IMR-90 (cell line): ENCODE measurements around the gene DNPH1. TPM values are rescaled to one million over a fixed set of nuclear protein-coding genes. Genes with fewer than 3 reads are reported as not detected.

Experiments
- ATAC-seq: fragments of 200-7000 bp; cut with Tn5 transposase; 2 replicates; pipeline ENCODE4 v1.9.1; 2020; ENCODE audit warnings: low read depth, mild to moderate bottlenecking, moderate library complexity
- BruUV-seq: library from RNA; stranded (reverse); fragments of 400-500 nt; replicated peaks from 2 replicates; lab custom pipeline; 2021; lab: Mats Ljungman, UMichigan
- CTCF ChIA-PET: fragments of 300-600 bp; formaldehyde crosslinking; extraction: SDS; loops from one replicate; lab custom pipeline; 2021; ENCODE audit warnings: antibody characterized with exemption; lab: Yijun Ruan, JAX
- POLR2A ChIA-PET: fragments of 300-600 bp; sonication (Branson Sonifier 250); formaldehyde crosslinking; loops from one replicate; lab custom pipeline; 2022; ENCODE audit warnings: antibody characterized with exemption; ENCODE audit not compliant: unreplicated experiment; lab: Charles Lee
- DNase-seq: peaks from one replicate; pipeline ENCODE4 v3.0.0; 2013
- H2AFZ ChIP-seq: replicated peaks from 2 replicates; pipeline ENCODE3; 2013; ENCODE audit warnings: low read length, mild to moderate bottlenecking; ENCODE audit not compliant: poor library complexity
- H2AK5ac ChIP-seq: 2 replicates; pipeline ENCODE4 v1.6.1; 2013; ENCODE audit warnings: low read depth, low read length, inconsistent platforms
- H2AK9ac ChIP-seq: replicated peaks from 2 replicates; pipeline ENCODE3; 2013; ENCODE audit warnings: mild to moderate bottlenecking, low read depth, low read length, moderate library complexity; ENCODE audit not compliant: poor library complexity
- H2BK120ac ChIP-seq: 2 replicates; pipeline ENCODE4 v1.6.1; 2013; ENCODE audit warnings: low read depth, low read length, inconsistent platforms
- H2BK15ac ChIP-seq: 3 replicates; pipeline ENCODE4 v1.6.1; 2013; ENCODE audit warnings: low read depth, low read length, inconsistent platforms
- H2BK20ac ChIP-seq: 2 replicates; pipeline ENCODE4 v1.6.1; 2013; ENCODE audit warnings: low read depth, mild to moderate bottlenecking, inconsistent platforms, low read length, moderate library complexity
- H2BK5ac ChIP-seq: 2 replicates; pipeline ENCODE4 v1.6.1; 2013; ENCODE audit warnings: mild to moderate bottlenecking, low read depth, low read length, inconsistent platforms; ENCODE audit not compliant: poor library complexity, severe bottlenecking
- H3K14ac ChIP-seq: replicated peaks from 2 replicates; pipeline ENCODE4 v1.6.1; 2013; ENCODE audit warnings: low read depth, low read length, inconsistent platforms
- H3K18ac ChIP-seq: 2 replicates; pipeline ENCODE4 v1.6.1; 2013; ENCODE audit warnings: low read depth, low read length, control low read depth
- H3K23ac ChIP-seq: 2 replicates; pipeline ENCODE4 v1.6.1; 2013; ENCODE audit warnings: low read depth, low read length, inconsistent platforms
- H3K27ac ChIP-seq: 2 replicates; pipeline ENCODE4 v1.5.1; 2013; ENCODE audit warnings: mild to moderate bottlenecking, control low read depth, low read length; ENCODE audit not compliant: insufficient read depth
- H3K27me3 ChIP-seq: 2 replicates; pipeline ENCODE4 v1.6.1; 2013; ENCODE audit warnings: low read length; ENCODE audit not compliant: control insufficient read depth, insufficient read depth
- H3K36me3 ChIP-seq: 2 replicates; pipeline ENCODE4 v1.6.1; 2013; ENCODE audit warnings: low read length, mixed read lengths; ENCODE audit not compliant: control insufficient read depth, insufficient read depth
- H3K4ac ChIP-seq: 2 replicates; pipeline ENCODE4 v1.6.1; 2013; ENCODE audit warnings: low read depth, low read length, inconsistent platforms
- H3K4me1 ChIP-seq: 2 replicates; pipeline ENCODE4 v1.6.1; 2013; ENCODE audit warnings: low read length, mixed read lengths; ENCODE audit not compliant: control insufficient read depth, insufficient read depth
- H3K4me2 ChIP-seq: 2 replicates; pipeline ENCODE4 v1.6.1; 2013; ENCODE audit warnings: low read depth, mild to moderate bottlenecking, control low read depth, low read length, moderate library complexity
- H3K4me3 ChIP-seq: 2 replicates; pipeline ENCODE4 v1.5.1; 2013; ENCODE audit warnings: low read depth, mild to moderate bottlenecking, control low read depth, low read length, moderate library complexity; ENCODE audit not compliant: insufficient read depth
- H3K56ac ChIP-seq: 2 replicates; pipeline ENCODE4 v1.6.1; 2013; ENCODE audit warnings: low read length, inconsistent platforms; ENCODE audit not compliant: insufficient read depth; ENCODE audit errors: extremely low read depth
- H3K79me1 ChIP-seq, 2 experiments: 2 replicates each; pipeline ENCODE4 v1.6.1; 2013; ENCODE audit warnings: low read length in 2 of 2, inconsistent platforms in 1 of 2, low read depth in 1 of 2
- H3K9ac ChIP-seq: 2 replicates; pipeline ENCODE4 v1.6.1; 2013; ENCODE audit warnings: low read depth, low read length, control low read depth
- H3K9me1 ChIP-seq: 2 replicates; pipeline ENCODE4 v1.6.1; 2013; ENCODE audit warnings: low read length, inconsistent platforms; ENCODE audit not compliant: insufficient read depth
- H3K9me3 ChIP-seq: 2 replicates; pipeline ENCODE4 v1.6.1; 2013; ENCODE audit warnings: low read length; ENCODE audit not compliant: control insufficient read depth, insufficient read depth
- H4K20me1 ChIP-seq: 2 replicates; pipeline ENCODE4 v1.6.1; 2013; ENCODE audit warnings: low read length, inconsistent platforms; ENCODE audit not compliant: insufficient read depth
- H4K5ac ChIP-seq: 2 replicates; pipeline ENCODE4 v1.6.1; 2013; ENCODE audit warnings: mild to moderate bottlenecking, low read depth, low read length, control low read depth
- H4K8ac ChIP-seq, 2 experiments: 2 replicates each; pipeline ENCODE4 v1.6.1; 2013; ENCODE audit warnings: low read depth in 2 of 2, low read length in 2 of 2, control low read depth in 1 of 2, inconsistent platforms in 1 of 2
- H4K91ac ChIP-seq: 2 replicates; pipeline ENCODE4 v1.6.1; 2013; ENCODE audit warnings: low read depth, low read length, inconsistent platforms; ENCODE audit not compliant: insufficient read depth
- BHLHE40 ChIP-seq: fragments of 150-350 bp; IDR thresholded peaks from 2 replicates; pipeline ENCODE4 v1.6.1; 2016; ENCODE audit warnings: mild to moderate bottlenecking, low read depth, low read length
- CHD1 ChIP-seq: IDR thresholded peaks from 2 replicates; pipeline ENCODE4 v1.6.1; 2012; ENCODE audit warnings: low read depth, low read length, improper control_type of control experiment
- FOS ChIP-seq: fragments of 150-350 bp; IDR thresholded peaks from 2 replicates; pipeline ENCODE4 v1.6.1; 2016; ENCODE audit warnings: low read depth, low read length
- MAFK ChIP-seq: IDR thresholded peaks from 2 replicates; pipeline ENCODE4 v1.6.1; 2012; ENCODE audit warnings: low read depth, low read length, improper control_type of control experiment
- MAZ ChIP-seq: IDR thresholded peaks from 2 replicates; pipeline ENCODE4 v1.6.1; 2012; ENCODE audit warnings: low read depth, mild to moderate bottlenecking, low read length, improper control_type of control experiment, moderate library complexity, borderline replicate concordance
- MXI1 ChIP-seq: IDR thresholded peaks from 2 replicates; pipeline ENCODE4 v1.6.1; 2012; ENCODE audit warnings: low read depth, mild to moderate bottlenecking, low read length, moderate library complexity, borderline replicate concordance
- NFE2L2 ChIP-seq: fragments of 150-350 bp; IDR thresholded peaks from 2 replicates; pipeline ENCODE4 v1.6.1; 2016; ENCODE audit warnings: low read depth, mild to moderate bottlenecking, low read length
- POLR2A ChIP-seq: IDR thresholded peaks from 2 replicates; pipeline ENCODE4 v1.6.1; 2012; ENCODE audit warnings: mild to moderate bottlenecking, low read depth, low read length
- RCOR1 ChIP-seq: IDR thresholded peaks from 2 replicates; pipeline ENCODE4 v1.6.1; 2012; ENCODE audit warnings: mild to moderate bottlenecking, low read length, improper control_type of control experiment; ENCODE audit not compliant: insufficient replicate concordance
- RFX5 ChIP-seq: IDR thresholded peaks from 2 replicates; pipeline ENCODE4 v1.8.0; 2012; ENCODE audit warnings: low read depth, mild to moderate bottlenecking, low read length, moderate library complexity
- SMC3 ChIP-seq: fragments of 150-350 bp; IDR thresholded peaks from 2 replicates; pipeline ENCODE4 v1.6.1; 2016; ENCODE audit warnings: low read depth, mild to moderate bottlenecking, antibody characterized with exemption, low read length, moderate library complexity
- WGBS, 2 experiments: methylation state at CpG; one replicate each; pipeline versions ENCODE4 v1.1.5 to v1.1.7; 2013; ENCODE audit warnings: missing lambda C conversion rate in 2 of 2; ENCODE audit not compliant: insufficient read length in 1 of 2; ENCODE audit errors: extremely low coverage in 2 of 2; 5-methylcytosine and 5-hydroxymethylcytosine counted together
- dilution Hi-C: fragments of 300-500 bp; cut with HindIII; formaldehyde crosslinking; loops from one replicate; pipeline ENCODE4 v1.14.3; 2018; ENCODE audit warnings: low sequenced_read_pairs; ENCODE audit not compliant: unreplicated experiment
- in situ Hi-C: fragments of 300-500 bp; cut with MboI; formaldehyde crosslinking; loops from 3 replicates; pipeline ENCODE4 v1.14.3; 2019; ENCODE audit warnings: low sequenced_read_pairs, inconsistent platforms, mixed read lengths
- intact Hi-C: fragments of 100-400 bp; cut with micrococcal nuclease; formaldehyde crosslinking; loops from 2 replicates; pipeline ENCODE4 v1.10.0; 2022
- polyA plus RNA-seq, 3 experiments: library from polyadenylated mRNA; depleted of rRNA; stranded (reverse); fragments of >200 nt; gene quantifications; 2 replicates each; pipeline ENCODE4 v1.2.3, GENCODE V29; 2012; ENCODE audit warnings: low replicate concordance in 1 of 3
- total RNA-seq: library from RNA; depleted of rRNA; stranded (reverse); fragments of >200 nt; gene quantifications from 2 replicates; pipeline ENCODE4 v1.2.3, GENCODE V29; 2012
- TF ChIP-seq, protein P1 (sequence below): conservative IDR thresholded peaks from 2 replicates; pipeline ENCODE4 v1.5.1; 2012; ENCODE audit warnings: mild to moderate bottlenecking, low read depth, low read length, improper control_type of control experiment
- TF ChIP-seq, protein P2 (sequence below): fragments of 150-350 bp; IDR thresholded peaks from 2 replicates; pipeline ENCODE4 v1.6.1; 2017; ENCODE audit warnings: mild to moderate bottlenecking, antibody characterized with exemption, low read length, low read depth

The DNPH1 gene
- total and polyA plus RNA-seq, 2 of the 4 experiments (the other 2 are of a cell fraction), result 19.0 to 47.8 TPM

DNA sequence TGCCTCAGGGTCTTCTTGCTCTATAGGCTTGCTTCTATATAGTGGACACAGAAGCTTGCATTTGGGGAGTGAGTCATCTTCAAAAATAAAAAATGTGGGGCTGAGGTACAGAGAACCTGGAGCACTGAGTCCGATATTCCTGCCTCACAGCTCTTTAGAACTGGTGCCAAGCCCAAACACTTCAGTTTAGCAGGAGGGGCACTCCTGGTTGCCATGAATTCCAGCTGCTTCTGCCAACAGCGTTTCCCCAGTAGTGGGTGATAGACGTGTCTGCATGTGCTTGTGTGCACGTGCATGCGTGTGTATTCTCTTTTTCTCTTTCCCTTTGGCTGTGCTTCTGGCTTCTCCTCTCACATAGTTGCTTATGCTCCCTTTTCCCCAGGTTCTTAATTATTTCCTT, 11.9 kb downstream of the DNPH1 start:
- no TSS peak for BruUV-seq
- Histone ChIP-seq H4K20me1 (no peaks in the 10 kb centered on the region), H3K4ac (no peak overlapping the region), H4K8ac (no peak overlapping the region), H3K27me3 (no peaks in the 10 kb centered on the region), H3K4me3 (no peak overlapping the region), H3K4me1 (no peaks in the 10 kb centered on the region), H3K9ac (no peak overlapping the region), H2AK5ac (no peak overlapping the region), H3K9me3 (no peaks in the 10 kb centered on the region), H2BK20ac (no peak overlapping the region), H2BK120ac (no peak overlapping the region), H3K9me1 (no peaks in the 10 kb centered on the region; the same call in 1 of the 2 replicates), H2BK5ac (no peak overlapping the region), H3K79me1 (no peaks in the 10 kb centered on the region), H2BK15ac (no peak overlapping the region), H3K23ac (no peak overlapping the region), H3K27ac (no peak overlapping the region), H3K4me2 (no peak overlapping the region), H4K91ac (no peak overlapping the region), H3K18ac (no peak overlapping the region), H3K14ac (no peak overlapping the region), H3K56ac (no peak overlapping the region), H3K36me3 (peaks cover 49% of the 10 kb centered on the region), H2AFZ (no peak overlapping the region), H4K5ac (no peak overlapping the region), H2AK9ac (no peak overlapping the region)
- dilution Hi-C loops (no loop called here), in situ Hi-C loops (no loop called here), intact Hi-C loops (no loop called here)
- WGBS, 2 experiments, result 67% methylated on average over 1 of the region's 5 CpGs; no CpG with 5 or more reads in 1 of the 2 experiments
- ChIA-PET CTCF (no interaction called here), POLR2A (interaction anchor here (0.6 kb wide), 1 partner anchor 9 kb away, joined by 4 read pairs; no protein-coding TSS in a partner anchor)
- DNase-seq (no peak), ATAC-seq (no peak)
- no peak for TF ChIP-seq MXI1
- no peak for TF ChIP-seq BHLHE40
- no peak for TF ChIP-seq RFX5
- no peak for TF ChIP-seq RCOR1
- no peak for TF ChIP-seq FOS
- no peak for TF ChIP-seq POLR2A
- TF ChIP-seq CHD1, result no peak
- no peak for TF ChIP-seq MAZ
- no peak for TF ChIP-seq SMC3
- TF ChIP-seq, protein P1, sequence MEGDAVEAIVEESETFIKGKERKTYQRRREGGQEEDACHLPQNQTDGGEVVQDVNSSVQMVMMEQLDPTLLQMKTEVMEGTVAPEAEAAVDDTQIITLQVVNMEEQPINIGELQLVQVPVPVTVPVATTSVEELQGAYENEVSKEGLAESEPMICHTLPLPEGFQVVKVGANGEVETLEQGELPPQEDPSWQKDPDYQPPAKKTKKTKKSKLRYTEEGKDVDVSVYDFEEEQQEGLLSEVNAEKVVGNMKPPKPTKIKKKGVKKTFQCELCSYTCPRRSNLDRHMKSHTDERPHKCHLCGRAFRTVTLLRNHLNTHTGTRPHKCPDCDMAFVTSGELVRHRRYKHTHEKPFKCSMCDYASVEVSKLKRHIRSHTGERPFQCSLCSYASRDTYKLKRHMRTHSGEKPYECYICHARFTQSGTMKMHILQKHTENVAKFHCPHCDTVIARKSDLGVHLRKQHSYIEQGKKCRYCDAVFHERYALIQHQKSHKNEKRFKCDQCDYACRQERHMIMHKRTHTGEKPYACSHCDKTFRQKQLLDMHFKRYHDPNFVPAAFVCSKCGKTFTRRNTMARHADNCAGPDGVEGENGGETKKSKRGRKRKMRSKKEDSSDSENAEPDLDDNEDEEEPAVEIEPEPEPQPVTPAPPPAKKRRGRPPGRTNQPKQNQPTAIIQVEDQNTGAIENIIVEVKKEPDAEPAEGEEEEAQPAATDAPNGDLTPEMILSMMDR, result no peak
- no peak for TF ChIP-seq MAFK
- TF ChIP-seq NFE2L2, result no peak
- TF ChIP-seq, protein P2, sequence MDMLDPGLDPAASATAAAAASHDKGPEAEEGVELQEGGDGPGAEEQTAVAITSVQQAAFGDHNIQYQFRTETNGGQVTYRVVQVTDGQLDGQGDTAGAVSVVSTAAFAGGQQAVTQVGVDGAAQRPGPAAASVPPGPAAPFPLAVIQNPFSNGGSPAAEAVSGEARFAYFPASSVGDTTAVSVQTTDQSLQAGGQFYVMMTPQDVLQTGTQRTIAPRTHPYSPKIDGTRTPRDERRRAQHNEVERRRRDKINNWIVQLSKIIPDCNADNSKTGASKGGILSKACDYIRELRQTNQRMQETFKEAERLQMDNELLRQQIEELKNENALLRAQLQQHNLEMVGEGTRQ, result no peak
